HPDE6-E6E7 (cell line): Measurements from ENCODE around the gene SLC8A1.

Experiments
- DNase-seq: peaks from one replicate; pipeline ENCODE4 v3.0.0; 2011; ENCODE audit warnings: missing footprints; ENCODE audit errors: extremely low spot score

Gene SLC8A1

DNA sequence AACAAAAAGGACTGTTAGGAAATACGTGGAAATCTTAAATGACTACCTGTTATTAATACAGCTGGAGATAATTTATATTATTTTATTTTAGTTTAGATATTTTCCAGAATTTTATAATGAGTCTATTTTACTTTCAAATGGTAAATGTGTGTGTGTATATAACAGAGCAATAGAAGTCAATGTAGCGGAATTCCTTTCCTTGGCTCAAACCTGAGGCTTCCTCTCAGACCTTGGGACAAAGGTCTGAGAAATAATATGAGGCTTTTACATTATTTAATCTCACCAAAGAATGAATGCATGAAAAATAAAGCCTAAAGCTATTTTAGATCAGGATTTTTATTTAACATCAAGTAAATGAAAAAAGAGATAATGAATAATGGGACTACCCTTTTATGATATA, 65.7 kb downstream of the SLC8A1 start:
- DNase-seq: no peak

DNA sequence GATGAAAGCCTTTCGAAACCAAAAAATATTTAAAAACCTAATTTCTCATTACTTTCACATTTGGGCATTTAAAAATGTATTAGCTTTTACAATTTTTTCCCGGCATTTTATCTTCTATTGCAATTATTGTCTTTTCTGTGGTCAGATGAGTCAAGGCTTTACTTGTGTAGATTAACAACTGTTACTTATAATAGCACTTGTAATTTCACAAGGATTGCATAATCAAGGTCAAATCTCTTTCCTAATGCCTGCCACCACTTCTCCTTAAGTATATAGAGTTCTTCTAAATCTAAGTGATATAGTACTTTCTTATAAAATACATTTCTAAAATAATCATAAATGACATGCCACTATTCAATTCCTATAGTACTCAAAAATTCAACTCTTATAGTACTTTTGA, 67.2 kb downstream of the SLC8A1 start:
- DNase-seq: peak; percentile 19

DNA sequence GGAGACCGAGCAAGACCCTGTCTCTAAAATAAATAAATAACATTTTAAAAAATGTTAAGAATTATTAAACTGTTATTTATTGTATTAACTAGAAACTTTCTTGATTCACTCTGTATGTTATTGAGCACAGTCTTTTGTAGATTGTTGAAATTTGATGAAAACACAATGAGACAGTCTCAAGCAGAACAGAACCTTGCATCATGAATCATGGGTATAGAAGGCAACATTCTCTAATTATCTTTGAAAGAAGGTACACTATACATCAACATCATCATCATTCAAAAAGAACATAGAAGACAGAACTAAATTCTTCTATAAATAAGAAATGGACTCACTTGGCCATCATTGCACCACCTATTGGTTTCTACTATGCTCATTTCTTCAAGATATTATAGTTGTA, 67.7 kb downstream of the SLC8A1 start:
- no peak for DNase-seq

DNA sequence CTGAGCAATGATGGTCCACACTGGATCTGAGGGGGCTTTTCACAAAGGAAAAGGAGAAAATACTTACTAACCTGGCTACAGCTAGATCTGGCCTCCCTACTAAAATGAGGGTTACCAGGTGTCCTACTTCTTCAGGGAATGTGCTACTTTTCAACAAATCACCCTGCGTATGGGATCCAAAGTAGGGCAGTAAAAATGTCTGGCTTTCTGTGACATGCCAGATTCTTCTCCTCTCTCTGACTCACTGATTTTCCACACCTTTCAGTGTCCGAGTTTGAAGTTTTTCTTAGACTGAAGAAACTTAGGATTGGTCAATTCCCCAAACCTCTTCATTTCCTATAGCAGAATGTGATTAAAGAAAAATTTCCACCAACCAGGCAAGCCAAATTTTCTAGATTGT, 71.2 kb downstream of the SLC8A1 start:
- no peak for DNase-seq

DNA sequence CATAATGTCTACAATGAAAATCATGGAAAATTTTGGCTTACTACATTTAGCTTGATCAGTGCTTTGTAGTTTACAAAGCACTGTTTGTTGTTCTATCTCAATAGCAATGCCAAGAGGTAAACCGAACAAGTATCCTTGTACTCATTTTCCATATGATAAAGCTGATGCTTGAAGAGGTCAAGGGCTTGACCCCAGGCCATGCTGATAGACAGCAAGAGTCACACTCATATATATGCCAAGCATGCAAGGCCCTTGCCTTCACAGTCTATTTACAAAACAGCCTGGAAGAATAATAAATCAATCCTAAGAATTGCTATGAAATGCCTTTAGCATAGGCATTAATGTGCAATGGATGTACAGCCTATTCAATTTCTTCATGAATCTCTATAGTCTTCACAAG, 71.8 kb downstream of the SLC8A1 start:
- DNase-seq: no peak

DNA sequence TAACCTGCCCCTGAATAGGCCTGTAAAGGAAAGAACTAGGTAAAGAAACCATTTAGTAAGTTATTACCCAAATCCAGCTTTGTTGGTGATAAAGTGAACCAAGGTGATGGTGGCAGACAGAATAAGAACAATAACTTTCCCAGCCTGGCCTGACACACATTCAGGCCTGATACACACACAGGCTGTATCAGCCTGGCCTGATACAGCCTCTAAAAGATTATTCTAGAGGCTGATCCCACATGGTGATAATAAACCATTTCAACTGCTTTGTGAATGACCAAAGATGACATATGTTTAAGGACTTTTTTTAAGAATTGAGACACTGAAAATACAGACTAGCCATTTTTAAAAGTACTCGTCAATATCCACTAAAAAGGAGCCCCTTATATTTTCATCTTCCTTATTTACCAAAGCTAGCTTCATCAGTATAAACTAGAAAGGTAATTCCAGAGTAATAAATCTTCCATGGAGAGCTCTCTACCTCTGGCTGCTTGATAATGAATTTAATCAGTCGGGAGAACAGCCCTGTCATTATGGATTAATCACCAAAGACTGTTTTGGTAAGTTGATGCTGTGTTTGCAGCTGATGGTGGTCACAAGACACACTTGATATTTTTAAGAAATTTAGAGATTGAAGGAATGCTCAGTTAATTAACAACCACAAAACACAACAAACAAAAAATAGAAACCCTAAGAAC, 77.2 kb downstream of the SLC8A1 start:
- DNase-seq: no peak

DNA sequence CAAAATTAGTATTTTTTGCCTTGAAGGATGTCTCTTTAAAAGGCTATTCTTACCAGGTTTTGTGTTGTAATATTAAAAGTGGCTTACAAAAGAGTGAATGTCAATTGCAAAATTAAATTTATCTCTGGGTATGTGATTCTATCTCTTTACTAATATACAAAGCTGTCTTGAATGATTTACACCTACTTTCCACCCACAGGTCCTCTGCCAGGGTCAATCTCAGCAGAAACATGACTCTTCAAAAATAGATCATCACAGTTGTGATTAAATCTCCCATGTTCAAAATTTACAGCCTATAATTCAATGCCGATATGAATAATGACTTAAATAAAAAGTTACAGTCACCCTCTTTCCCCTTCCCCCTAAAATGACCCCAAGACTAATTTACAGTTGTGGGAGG, 78.8 kb downstream of the SLC8A1 start:
- no peak for DNase-seq

DNA sequence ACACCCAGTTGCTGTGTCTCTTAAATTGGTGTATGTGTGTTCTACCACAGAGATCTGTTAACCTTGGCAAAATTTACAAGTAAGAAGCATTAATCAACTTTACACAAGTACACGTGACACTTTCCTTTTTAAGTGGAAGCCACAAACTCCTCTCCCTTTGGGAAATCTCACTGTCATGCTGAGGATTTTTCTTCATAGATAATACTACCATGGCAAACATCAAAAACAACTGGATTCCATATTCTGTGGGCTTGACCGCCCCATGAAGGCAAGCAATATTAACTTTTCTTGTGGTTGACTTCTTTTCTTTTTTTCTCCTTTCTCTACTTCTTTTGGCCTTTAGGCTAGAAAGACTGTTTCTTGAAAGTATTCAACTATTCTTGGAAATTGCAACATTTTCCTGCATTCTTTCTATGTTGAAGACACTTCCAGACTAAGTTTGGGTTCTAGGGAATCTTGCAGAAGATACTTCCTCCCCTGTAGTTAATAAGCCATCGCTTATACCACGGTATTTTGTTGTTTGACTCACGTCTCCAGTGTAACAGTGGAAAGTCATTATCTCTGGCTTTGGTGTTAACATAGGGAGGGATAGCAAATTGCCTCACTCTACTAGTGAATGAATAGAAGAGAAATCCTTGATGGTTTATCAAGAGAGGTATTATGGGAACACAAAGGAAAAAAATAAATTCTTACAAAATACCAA, 79.5 kb downstream of the SLC8A1 start:
- DNase-seq: no peak

DNA sequence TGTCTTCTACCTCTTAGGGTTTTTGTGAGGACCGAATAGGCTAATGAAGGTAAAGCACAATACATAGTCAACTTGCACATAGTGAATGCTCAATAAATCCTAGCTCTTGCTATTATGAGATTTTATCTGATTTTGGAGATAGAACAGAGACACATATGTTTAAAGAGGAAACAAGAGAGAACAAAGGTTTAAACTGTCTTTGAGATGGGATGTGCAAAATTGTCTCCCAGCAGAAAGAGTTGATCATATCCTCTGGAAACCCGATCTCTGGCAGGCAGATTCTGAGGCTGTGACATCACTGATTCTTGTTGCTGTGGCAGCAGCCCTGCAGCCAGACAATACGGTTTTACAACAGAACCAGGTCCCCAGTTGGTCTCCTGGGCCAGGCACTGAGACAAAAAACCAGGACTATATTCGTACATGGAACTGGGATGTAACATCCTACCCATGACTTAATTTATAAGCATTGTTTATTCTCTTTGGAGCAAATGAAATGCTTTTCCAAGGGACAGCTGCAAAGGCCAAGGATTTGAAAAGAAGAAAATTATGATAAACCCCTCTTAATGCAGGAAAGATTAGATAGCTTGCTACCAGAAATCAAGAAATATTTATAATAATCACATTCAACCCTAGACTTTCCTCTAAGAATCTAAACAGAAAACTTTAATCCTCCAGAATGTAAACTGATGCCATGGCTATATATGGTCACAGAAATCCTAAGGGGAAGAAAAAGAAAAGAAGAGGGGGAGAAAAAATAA, 80.2 kb downstream of the SLC8A1 start:
- peak; percentile 12 for DNase-seq

DNA sequence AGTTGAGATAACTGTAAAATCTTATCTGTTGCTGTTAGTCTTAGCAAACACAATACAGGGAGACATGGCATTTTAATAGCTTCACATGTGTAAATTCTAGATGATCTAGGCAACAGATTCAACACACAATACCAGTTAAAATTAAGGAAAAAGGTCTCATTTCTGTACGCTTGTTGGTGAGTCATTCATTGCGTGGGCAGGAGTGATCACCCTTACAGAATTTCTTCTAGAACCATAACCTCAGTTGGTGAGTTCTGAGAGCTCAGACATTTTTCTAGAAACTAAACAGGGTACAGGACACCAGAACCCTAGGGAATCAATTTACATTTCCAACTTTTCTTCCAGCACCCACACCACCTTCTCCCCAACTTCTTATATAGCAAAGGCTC, 81.9 kb downstream of the SLC8A1 start:
- DNase-seq: no peak

DNA sequence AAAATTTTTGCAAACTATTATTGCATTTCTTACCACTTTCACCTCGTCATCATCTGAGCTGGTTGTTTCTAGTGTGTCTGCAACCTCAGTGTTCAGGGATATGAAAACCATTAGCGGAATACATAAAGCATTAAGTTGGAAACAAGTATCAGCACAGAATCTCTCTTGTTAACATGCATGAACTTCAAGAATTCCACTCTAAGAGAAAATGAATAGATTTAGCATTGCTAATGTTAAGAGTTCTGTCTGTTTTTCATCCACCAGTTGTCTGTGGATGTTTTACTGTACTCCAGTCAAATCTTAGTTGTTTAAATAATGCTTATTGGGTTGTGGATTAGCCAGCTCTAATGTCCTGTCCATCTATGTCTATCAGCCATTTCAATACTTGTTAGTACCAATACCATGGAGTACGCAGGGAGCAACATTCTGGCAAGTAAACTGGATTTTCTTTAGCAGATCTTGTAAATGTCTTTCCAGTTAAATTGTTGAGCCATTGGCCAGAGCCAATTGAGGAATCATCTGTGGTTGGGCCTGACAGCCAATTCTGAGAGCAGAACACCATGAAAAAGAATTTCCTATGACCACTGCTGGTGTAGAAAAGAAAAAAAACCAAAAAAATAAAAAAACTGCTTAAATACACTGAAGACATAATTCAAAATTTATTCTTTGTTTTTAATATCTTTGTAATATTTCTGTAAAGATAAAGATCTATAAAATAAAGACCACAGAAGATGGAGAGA, 82.5 kb downstream of the SLC8A1 start:
- no peak for DNase-seq

DNA sequence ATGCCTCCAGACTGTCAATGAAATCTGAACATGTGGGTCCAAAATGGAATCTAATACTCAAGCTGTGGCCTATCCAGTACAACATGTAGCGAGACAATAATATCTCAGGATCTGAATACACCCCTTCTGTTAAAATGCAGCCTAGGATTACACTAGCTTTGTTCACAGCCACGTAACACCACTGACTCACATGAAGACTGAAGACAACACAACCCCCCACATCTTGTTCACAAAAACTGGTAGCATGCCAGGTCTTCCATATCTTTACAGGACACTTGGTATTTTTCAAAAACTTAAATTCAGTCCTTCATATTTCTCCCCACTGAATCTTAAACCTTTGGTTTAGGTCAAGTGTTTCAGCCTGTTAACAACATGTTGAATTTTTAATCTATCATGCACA, 84.2 kb downstream of the SLC8A1 start:
- DNase-seq: peak; percentile 37

DNA sequence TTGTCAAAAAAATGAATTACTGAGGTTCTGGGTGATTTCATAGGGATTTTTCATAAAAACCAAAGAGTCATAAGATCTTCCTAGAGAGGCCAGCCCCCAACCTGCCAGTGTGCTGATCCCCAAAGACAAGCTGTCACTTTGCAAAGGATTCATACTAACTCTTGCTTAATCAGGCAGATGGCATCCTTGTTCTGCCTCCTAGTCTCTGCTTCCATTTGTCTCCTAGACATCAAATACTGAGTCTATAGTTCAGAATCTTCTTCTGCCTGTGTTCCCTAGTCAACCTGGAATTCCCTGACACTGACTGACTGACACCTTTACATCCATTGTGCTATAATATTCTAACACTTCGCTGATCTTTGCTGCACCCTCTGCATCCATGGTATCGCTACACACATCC, 84.9 kb downstream of the SLC8A1 start:
- DNase-seq: no peak

DNA sequence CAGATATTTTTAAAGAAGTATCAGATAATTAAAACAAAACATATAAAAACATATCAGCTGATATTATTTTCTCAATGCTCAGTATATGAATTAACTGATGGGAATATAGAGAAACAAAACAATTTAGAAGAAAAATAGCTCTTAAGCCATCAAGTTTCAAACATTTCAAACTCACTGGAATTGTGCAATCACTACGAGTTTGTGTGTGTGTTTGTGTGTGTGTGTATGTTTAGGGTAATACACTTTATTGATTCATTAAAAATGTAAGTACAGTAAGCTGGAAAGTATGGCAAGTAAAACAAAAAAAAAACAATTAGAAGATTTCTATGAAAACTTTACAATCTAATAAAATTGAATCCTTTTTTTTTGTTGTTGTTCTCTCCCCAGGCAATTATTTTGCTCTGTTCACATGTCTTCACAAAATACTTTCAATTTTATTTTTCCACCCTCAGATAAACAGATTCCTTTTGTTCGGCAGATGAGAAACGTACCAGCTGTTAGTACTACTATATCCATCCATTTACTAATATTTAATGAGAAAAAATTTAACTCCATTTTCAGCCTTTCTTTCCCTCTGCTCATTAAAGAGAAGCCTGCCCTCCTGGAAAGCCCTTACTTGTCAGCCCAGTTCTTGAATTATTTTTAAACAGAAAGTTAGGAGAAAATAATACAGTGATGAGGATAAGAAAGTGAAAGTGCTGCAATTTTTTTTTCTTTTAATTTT, 87.6 kb downstream of the SLC8A1 start:
- DNase-seq: no peak

DNA sequence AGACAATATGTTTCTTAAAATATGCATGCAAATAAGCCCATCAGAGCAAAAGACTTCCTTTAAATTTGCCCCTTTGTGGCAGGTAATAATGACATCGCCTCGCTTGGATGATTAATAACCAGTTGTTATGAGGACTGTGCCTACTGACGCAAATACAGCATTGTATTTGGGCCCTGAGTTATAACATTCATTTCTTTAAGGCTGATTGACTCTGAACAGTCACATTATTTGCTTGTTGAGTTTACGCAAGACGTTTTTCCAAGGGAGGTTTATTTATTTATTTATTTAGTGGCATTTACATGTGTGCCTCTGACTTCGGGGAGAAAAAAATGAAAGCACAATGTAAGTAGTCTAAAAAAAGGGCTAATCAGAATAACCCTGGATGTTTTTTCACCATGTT, 88.3 kb downstream of the SLC8A1 start:
- no peak for DNase-seq

DNA sequence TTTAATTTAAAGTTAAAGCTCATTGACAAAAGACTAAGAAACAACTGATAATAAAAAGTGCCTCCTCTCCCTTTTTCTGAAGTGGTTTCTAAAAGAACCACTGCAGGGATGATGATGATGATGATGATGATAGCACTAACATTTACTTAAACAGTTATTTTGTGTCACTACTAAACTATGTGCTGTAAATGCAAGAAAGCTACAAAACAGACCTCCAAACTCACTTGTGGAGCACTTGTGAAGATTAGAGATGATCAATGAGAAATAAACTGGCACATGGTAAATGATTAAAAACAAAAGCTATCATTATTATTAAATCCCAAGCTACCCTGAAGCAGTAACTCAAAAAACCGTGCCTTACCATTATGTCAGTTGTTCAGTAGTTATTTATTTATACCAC, 88.7 kb downstream of the SLC8A1 start:
- DNase-seq: no peak

DNA sequence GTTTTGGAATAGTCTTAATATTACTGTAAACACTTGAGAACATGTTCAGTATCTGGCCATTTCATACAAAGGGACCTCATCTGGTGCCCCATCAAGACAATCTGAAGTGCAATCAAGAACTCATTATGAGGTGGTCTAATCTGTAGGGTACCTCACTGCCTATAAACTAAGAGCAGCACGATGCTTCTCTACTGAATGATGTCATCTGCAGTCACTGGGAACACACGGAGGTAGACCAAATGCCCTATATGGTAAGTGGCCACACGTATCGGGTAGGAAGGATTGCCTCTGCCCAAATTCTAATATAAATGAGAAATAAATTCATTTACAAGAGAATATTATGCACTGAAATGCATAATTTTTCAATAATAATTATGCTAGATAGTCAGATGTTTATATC, 90.4 kb downstream of the SLC8A1 start:
- no peak for DNase-seq

DNA sequence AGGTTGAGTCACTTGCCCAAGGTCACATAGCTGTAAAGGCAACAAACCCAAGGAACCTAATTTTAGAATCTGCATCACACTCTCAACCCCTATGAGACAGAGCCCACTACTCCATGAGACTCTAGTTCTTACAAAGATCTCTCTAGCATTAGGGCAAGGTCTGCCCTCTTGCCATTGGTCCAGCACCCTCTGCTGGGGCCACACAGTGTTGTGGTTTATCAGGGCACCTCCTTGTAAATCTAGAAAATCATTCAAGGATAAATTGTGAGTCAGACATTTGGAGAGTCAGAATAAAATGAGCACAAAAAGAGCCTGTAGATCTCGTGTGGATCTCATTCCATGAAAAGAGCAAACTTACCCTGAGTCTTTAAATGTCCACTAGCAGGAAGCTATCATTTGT, 91.2 kb downstream of the SLC8A1 start:
- DNase-seq: no peak

DNA sequence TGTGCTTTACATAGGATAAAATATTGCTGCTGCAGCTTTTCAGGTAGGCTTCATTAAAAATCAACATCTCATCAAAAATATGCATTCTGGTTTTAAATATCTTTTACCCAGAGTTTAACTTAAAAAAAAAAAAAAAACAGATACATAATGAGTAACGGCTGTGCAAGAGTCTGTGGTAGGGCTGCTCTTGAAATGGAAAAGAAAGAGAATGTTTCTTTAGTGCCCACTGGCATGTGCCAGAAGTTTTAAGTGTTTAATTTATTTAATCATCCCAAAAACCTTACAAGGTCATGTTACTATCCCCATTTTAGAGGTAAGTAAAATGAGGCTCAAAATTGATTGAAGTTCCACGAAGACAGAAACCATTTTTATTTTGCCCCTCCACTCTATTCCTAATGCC, 92.1 kb downstream of the SLC8A1 start:
- no peak for DNase-seq

DNA sequence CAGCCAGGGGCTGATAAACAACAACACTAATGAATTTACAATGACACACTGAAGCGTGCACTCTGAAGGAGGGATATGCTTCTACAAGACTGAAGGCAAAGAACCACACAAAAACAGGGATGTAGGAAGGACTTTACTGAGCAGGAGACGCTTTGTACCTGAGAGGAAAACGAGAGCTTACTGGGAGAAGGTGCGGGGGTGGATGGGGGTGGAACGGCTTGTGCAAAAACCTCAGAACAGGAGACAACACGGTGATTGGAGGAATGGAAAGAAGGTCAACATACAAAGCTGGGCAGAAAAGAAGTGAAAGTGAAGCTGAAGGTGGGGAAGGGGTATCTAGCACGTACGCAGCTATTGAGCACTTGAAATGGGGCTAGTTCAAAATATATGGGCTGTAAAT, 93.1 kb downstream of the SLC8A1 start:
- DNase-seq: no peak

DNA sequence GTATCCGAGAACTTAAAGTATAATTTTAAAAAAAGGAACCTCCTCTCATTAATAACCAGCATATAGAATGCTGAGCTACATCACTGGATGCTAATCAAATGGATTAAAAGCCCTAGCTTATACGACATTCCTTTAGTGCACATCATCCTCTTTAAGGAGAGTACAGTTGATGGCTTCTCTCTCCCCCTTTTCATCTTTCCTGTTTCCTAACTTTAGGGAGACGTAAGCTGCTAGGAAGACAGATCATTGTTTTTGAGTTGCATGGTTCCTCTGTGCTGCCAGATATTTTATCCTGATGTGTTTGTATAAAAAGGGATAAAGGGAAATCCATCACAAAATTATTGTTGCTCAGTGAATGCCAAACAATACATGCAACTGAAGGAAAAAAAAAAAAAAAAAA, 94.2 kb downstream of the SLC8A1 start:
- DNase-seq: no peak

DNA sequence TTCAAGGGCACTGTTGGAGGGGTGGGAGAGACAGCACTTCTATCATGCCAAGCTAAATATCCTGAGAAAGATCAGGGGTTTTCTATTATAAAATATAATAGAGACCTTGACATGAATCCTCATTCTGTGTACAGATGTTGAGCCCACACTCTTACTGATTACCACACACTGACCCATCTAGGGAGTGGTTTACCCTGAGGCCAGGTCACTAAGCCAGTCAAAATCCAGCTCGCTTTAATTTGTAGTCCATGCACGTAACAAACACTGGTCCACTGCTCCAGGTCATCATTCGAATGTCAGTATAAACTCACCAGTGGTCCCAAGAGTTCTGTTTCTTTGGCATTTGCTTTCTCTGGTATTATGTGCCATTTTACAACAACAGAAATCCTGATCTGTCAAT, 96.4 kb downstream of the SLC8A1 start:
- no peak for DNase-seq
